Upper lobe of left lung (tissue), 6 donors: Measurements from ENCODE around the gene PTGER1. TPM values are rescaled to one million over a fixed set of nuclear protein-coding genes. Genes with fewer than 3 reads are reported as not detected.

Experiments used
- ATAC-seq, 2 donors: fragments of 200-7000 bp; cut with Tn5 transposase; one replicate each; pipeline ENCODE4 v1.9.1; 2022; ENCODE audit warnings: mild to moderate bottlenecking in 2 of 2, moderate library complexity in 2 of 2; ENCODE audit not compliant: low FRiP score in 2 of 2
- DNase-seq, 2 donors: peaks; one replicate each; pipeline ENCODE4 v3.0.0-alpha.2; 2019 to 2020
- H3K27ac ChIP-seq, 4 donors: fragments of 200-600 bp; sonication (generic); one replicate each; pipeline ENCODE4 v1.5.1; 2016 to 2019
- H3K27me3 ChIP-seq, 4 donors: fragments of 200-600 bp; sonication (generic); one replicate each; pipeline ENCODE4 v1.5.1; 2017 to 2019
- H3K36me3 ChIP-seq, 4 donors: fragments of 200-600 bp; sonication (generic); one replicate each; pipeline ENCODE4 v1.5.1; 2016 to 2019
- H3K4me1 ChIP-seq, 4 donors: fragments of 200-600 bp; sonication (generic); one replicate each; pipeline ENCODE4 v1.5.1; 2018 to 2019
- H3K4me3 ChIP-seq, 4 donors: fragments of 200-600 bp; sonication (generic); one replicate each; pipeline ENCODE4 v1.5.1; 2017 to 2019; ENCODE audit warnings: mild to moderate bottlenecking in 2 of 4, moderate library complexity in 1 of 4
- H3K9me3 ChIP-seq, 4 donors: fragments of 200-600 bp; sonication (generic); one replicate each; pipeline ENCODE4 v1.5.1; 2018 to 2019
- EP300 ChIP-seq, 4 donors: sonication (generic); formaldehyde crosslinking; IDR thresholded peaks; one replicate each; pipeline ENCODE4 v1.5.1; 2017; ENCODE audit warnings: antibody characterized with exemption in 4 of 4, control low read depth in 2 of 4
- POLR2A ChIP-seq, 4 donors: fragments of 450-650 bp; IDR thresholded peaks; one replicate each; pipeline ENCODE4 v1.5.1; 2016 to 2017; ENCODE audit warnings: antibody characterized with exemption in 4 of 4, mild to moderate bottlenecking in 2 of 4
- POLR2AphosphoS5 ChIP-seq, 2 donors: sonication (generic); formaldehyde crosslinking; IDR thresholded peaks; one replicate each; pipeline ENCODE4 v1.5.1; 2017; ENCODE audit warnings: antibody characterized with exemption in 2 of 2
- WGBS, 2 donors: methylation state at CpG; one replicate each; pipeline ENCODE4 v1.1.5; 2017 to 2018; 5-methylcytosine and 5-hydroxymethylcytosine counted together
- total RNA-seq, 6 donors: library from RNA; depleted of rRNA in 4 of 6; stranded (reverse); fragments of >200 nt in 4 of 6; gene quantifications; one replicate each; pipeline versions ENCODE4 v1.1.0 to v1.2.1, GENCODE V29; 2016 to 2021
- TF ChIP-seq, protein P1 (sequence below), 6 experiments: fragments of 450-650 bp in 4 of 6; fragments of 200-600 bp in 2 of 6; sonication (generic) in 2 of 6; IDR thresholded peaks; one replicate each; pipeline ENCODE4 v1.5.1; 2016 to 2019; ENCODE audit warnings: antibody characterized with exemption in 6 of 6
- donor health status: DM: no; HTN: no; CAD: no; lungs with moderate emphysema.
- donor health status: DM: no; HTN: yes; CAD: no; lungs with severe emphysema.

PTGER1 gene
- total RNA-seq, 6 donors from 2014 or later: 0.59 to 3.9 (median 1.7) TPM; not detected in 3

- whole genome bisulfite sequencing, 2 donors: 0% methylated on average over 1 to 22 of the region's 82 CpGs
- DNase-seq (peak; percentile 92 to 96), ATAC-seq (peak; percentile 87 to 91)
- peak within 1 kb of the TSS; percentile 74 to 97 (median 88) for H3K4me3 ChIP-seq
- no peaks in the 10 kb centered on the region for H3K9me3 ChIP-seq
- TF ChIP-seq, protein P1, sequence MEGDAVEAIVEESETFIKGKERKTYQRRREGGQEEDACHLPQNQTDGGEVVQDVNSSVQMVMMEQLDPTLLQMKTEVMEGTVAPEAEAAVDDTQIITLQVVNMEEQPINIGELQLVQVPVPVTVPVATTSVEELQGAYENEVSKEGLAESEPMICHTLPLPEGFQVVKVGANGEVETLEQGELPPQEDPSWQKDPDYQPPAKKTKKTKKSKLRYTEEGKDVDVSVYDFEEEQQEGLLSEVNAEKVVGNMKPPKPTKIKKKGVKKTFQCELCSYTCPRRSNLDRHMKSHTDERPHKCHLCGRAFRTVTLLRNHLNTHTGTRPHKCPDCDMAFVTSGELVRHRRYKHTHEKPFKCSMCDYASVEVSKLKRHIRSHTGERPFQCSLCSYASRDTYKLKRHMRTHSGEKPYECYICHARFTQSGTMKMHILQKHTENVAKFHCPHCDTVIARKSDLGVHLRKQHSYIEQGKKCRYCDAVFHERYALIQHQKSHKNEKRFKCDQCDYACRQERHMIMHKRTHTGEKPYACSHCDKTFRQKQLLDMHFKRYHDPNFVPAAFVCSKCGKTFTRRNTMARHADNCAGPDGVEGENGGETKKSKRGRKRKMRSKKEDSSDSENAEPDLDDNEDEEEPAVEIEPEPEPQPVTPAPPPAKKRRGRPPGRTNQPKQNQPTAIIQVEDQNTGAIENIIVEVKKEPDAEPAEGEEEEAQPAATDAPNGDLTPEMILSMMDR (IDR thresholded peaks at IDR 0.05): peak in 3 of 6 experiments; percentile 22 to 37 (median 25)
- TF ChIP-seq EP300 (IDR thresholded peaks at IDR 0.05) (peak in 1 of 4 donors; percentile 60), POLR2A (IDR thresholded peaks at IDR 0.05) (peak; percentile 98 to 100 (median 99)), POLR2AphosphoS5 (IDR thresholded peaks at IDR 0.05) (peak; percentile 85 to 98)
- H3K36me3 ChIP-seq: peaks cover 15 to 35% (median 26%) of the 10 kb centered on the region in 4 donors
- peak within 1 kb of the TSS; percentile 100 for H3K27ac ChIP-seq
- no peaks in the 10 kb centered on the region for H3K27me3 ChIP-seq
- H3K4me1 ChIP-seq: peaks cover 38 to 52% (median 47%) of the 10 kb centered on the region in 4 donors
Measured at GRCh38 chr19:14517840-14518505, 42.8 kb upstream of the PTGER1 start, which contains the start of gene DNAJB1. DNAJB1 (minus strand) TSS chr19:14518397; CDS start chr19:14518349, 48 bp downstream.

- ATAC-seq (peak in 1 of 2 donors; percentile 0), DNase-seq (no peak)
- TF ChIP-seq POLR2A (IDR thresholded peaks at IDR 0.05) (no peak), POLR2AphosphoS5 (IDR thresholded peaks at IDR 0.05) (no peak), EP300 (IDR thresholded peaks at IDR 0.05) (no peak)
- TF ChIP-seq, protein P1 (IDR thresholded peaks at IDR 0.05): no peak
- H3K4me1 ChIP-seq: peaks cover 38 to 52% (median 48%) of the 10 kb centered on the region in 4 donors
- peaks cover 15 to 35% (median 26%) of the 10 kb centered on the region in 4 donors for H3K36me3 ChIP-seq
- peak overlapping the region; percentile 74 to 97 (median 88) for H3K4me3 ChIP-seq
- WGBS, 2 donors: 0 to 2% methylated on average over 8 to 29 of the region's 32 CpGs
- H3K9me3 ChIP-seq: no peaks in the 10 kb centered on the region
- H3K27me3 ChIP-seq: no peaks in the 10 kb centered on the region
- peak overlapping the region; percentile 100 for H3K27ac ChIP-seq
Measured at GRCh38 chr19:14517446-14517839, 42.3 kb upstream of the PTGER1 start.

- TF ChIP-seq POLR2AphosphoS5 (IDR thresholded peaks at IDR 0.05) (no peak), POLR2A (IDR thresholded peaks at IDR 0.05) (no peak), EP300 (IDR thresholded peaks at IDR 0.05) (no peak)
- TF ChIP-seq, protein P1 (IDR thresholded peaks at IDR 0.05): no peak
- no peaks in the 10 kb centered on the region for H3K9me3 ChIP-seq
- peak overlapping the region; percentile 100 for H3K27ac ChIP-seq
- peak overlapping the region; percentile 74 to 97 (median 88) for H3K4me3 ChIP-seq
- no peak for DNase-seq
- H3K36me3 ChIP-seq: peaks cover 15 to 35% (median 26%) of the 10 kb centered on the region in 4 donors
- 23 to 25% methylated on average over 17 to 22 of the region's 22 CpGs for WGBS, 2 donors
- H3K27me3 ChIP-seq: no peaks in the 10 kb centered on the region
- peaks cover 38 to 52% (median 48%) of the 10 kb centered on the region in 4 donors for H3K4me1 ChIP-seq
- ATAC-seq: no peak
Measured at GRCh38 chr19:14516746-14517438, 41.7 kb upstream of the PTGER1 start.

- peaks cover 38 to 57% (median 53%) of the 10 kb centered on the region in 4 donors for H3K4me1 ChIP-seq
- no peak for TF ChIP-seq EP300 (IDR thresholded peaks at IDR 0.05)
- TF ChIP-seq, protein P1 (IDR thresholded peaks at IDR 0.05): peak in 1 of 6 experiments; percentile 21
- no peak for TF ChIP-seq POLR2A (IDR thresholded peaks at IDR 0.05)
- no peak for TF ChIP-seq POLR2AphosphoS5 (IDR thresholded peaks at IDR 0.05)
- DNase-seq: peak in 1 of 2 donors; percentile 57
- no peak for ATAC-seq
- peak overlapping the region; percentile 8 to 100 (median 100) for H3K27ac ChIP-seq
- 71 to 74% methylated on average over 8 to 15 of the region's 15 CpGs for WGBS, 2 donors
- H3K27me3 ChIP-seq: no peaks in the 10 kb centered on the region
- H3K4me3 ChIP-seq: peak overlapping the region; percentile 74 to 97 (median 88)
- no peaks in the 10 kb centered on the region for H3K9me3 ChIP-seq
- peaks cover 15 to 35% (median 26%) of the 10 kb centered on the region in 4 donors for H3K36me3 ChIP-seq
Measured at GRCh38 chr19:14516048-14516534, 40.9 kb upstream of the PTGER1 start.
